NOMO-1 treated with dmso at 0.1 percent for 144 hours (cell line): ENCODE data around the gene PRLHR.

Experiments used
- DNase-seq: peaks from one replicate; lab custom pipeline; 2025; ENCODE audit not compliant: unreplicated experiment; lab: John Stamatoyannopoulos, UW

The PRLHR gene

GRCh38 chr10:118587881-118588651, 7.4 kb downstream of the PRLHR start:
- DNase-seq = no peak

GRCh38 chr10:118586911-118587310, 8.5 kb downstream of the PRLHR start:
- no peak for DNase-seq

GRCh38 chr10:118585794-118586193, 9.7 kb downstream of the PRLHR start:
- DNase-seq = no peak

GRCh38 chr10:118585234-118585633, 10.2 kb downstream of the PRLHR start:
- no peak for DNase-seq

GRCh38 chr10:118584181-118584954, 11.1 kb downstream of the PRLHR start:
- DNase-seq = no peak

- no peak for DNase-seq
Measured at GRCh38 chr10:118583611-118584010, 11.8 kb downstream of the PRLHR start.

GRCh38 chr10:118582511-118582910, 12.9 kb downstream of the PRLHR start:
- no peak for DNase-seq

GRCh38 chr10:118581340-118581739, 14.1 kb downstream of the PRLHR start:
- DNase-seq = no peak

GRCh38 chr10:118580702-118581101, 14.7 kb downstream of the PRLHR start:
- no peak for DNase-seq

- no peak for DNase-seq
Measured at GRCh38 chr10:118573512-118573911, 21.9 kb downstream of the PRLHR start.

GRCh38 chr10:118572256-118573041, 23.0 kb downstream of the PRLHR start:
- no peak for DNase-seq

- no peak for DNase-seq
Measured at GRCh38 chr10:118571123-118571522, 24.3 kb downstream of the PRLHR start.

GRCh38 chr10:118570591-118570990, 24.9 kb downstream of the PRLHR start:
- no peak for DNase-seq

GRCh38 chr10:118569882-118570252, 25.6 kb downstream of the PRLHR start:
- DNase-seq = no peak

- no peak for DNase-seq
Measured at GRCh38 chr10:118569241-118569881, 26.1 kb downstream of the PRLHR start.

GRCh38 chr10:118568327-118568848, 27.1 kb downstream of the PRLHR start:
- DNase-seq = peak; percentile 12

GRCh38 chr10:118567701-118568248, 27.7 kb downstream of the PRLHR start:
- DNase-seq = no peak

GRCh38 chr10:118566911-118567310, 28.5 kb downstream of the PRLHR start:
- no peak for DNase-seq

GRCh38 chr10:118565301-118566075, 30.0 kb downstream of the PRLHR start:
- no peak for DNase-seq

GRCh38 chr10:118564652-118565051, 30.8 kb downstream of the PRLHR start:
- no peak for DNase-seq
